ENCODE measurements around the gene SEZ6.

The SEZ6 gene

DNA sequence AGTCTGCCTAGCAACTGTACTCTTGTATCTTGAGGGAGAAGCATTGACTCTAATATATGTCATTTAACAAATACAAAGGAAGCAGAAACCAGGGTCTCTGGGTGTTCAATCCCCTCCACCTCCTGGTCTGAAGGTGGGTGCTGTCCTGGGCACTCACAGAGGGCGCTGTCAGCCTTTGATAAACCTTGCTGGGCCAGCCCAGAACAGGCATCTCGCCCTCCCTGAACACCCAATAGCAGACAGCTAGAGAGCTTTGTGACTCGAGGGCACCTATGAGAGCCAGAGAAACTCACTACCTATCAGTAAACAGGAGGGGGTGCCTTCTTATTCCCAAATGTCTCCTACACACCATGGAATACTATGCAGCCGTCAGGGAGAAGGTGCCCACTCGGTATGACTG is 30.8 kb upstream of the SEZ6 start:
- DNase-seq (ENCODE audit: low read depth): no peak
- H3K4me3 ChIP-seq (ENCODE audit: low read depth, low read length): no peak overlapping the region
- TF ChIP-seq, protein P1, sequence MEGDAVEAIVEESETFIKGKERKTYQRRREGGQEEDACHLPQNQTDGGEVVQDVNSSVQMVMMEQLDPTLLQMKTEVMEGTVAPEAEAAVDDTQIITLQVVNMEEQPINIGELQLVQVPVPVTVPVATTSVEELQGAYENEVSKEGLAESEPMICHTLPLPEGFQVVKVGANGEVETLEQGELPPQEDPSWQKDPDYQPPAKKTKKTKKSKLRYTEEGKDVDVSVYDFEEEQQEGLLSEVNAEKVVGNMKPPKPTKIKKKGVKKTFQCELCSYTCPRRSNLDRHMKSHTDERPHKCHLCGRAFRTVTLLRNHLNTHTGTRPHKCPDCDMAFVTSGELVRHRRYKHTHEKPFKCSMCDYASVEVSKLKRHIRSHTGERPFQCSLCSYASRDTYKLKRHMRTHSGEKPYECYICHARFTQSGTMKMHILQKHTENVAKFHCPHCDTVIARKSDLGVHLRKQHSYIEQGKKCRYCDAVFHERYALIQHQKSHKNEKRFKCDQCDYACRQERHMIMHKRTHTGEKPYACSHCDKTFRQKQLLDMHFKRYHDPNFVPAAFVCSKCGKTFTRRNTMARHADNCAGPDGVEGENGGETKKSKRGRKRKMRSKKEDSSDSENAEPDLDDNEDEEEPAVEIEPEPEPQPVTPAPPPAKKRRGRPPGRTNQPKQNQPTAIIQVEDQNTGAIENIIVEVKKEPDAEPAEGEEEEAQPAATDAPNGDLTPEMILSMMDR (IDR thresholded peaks at IDR 0.05; ENCODE audit: insufficient read depth, low read depth, low read length, missing control alignments): no peak

DNA sequence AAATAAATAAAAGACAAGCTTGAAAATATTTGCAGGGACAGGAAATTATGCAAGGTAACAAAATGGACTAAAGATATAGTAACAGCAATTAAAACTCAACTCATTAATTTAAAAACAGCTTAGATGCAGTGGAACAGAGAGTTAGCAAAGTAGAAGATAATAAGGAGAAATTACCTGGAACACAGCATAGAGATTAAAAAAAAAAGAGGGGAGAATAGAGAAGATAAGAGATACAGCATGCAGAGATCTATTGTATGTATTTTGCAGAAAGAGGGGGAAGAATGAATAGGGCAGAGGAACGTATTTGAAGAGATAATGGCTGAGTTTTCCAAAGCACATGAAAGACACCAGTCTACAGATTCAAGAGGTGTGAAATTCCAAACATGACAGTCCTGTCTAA is 28.7 kb upstream of the SEZ6 start:
- H3K4me3 ChIP-seq (ENCODE audit: low read depth, low read length): no peak overlapping the region
- DNase-seq (ENCODE audit: low read depth): no peak
- TF ChIP-seq, protein P1 (IDR thresholded peaks at IDR 0.05; ENCODE audit: insufficient read depth, low read depth, low read length, missing control alignments): no peak

DNA sequence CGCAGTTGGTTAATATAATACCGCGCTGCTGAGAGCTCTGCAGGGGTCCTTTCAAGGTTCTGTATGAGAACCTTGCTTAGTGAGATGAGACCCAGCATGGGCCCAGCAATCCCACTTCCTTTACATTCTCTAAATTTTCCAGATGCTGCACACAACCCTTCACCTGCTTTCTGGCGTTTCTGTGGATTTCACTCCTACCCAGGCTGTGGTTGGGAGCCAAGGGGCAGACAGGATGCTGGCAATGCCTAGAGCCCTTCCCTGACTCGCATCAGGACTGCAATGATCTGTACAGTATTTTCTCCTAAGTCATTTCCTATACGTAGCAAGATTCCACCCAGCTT is 27.0 kb upstream of the SEZ6 start:
- no peak for DNase-seq (ENCODE audit: low read depth)
- H3K4me3 ChIP-seq (ENCODE audit: low read depth, low read length): no peak overlapping the region
- TF ChIP-seq, protein P1 (IDR thresholded peaks at IDR 0.05; ENCODE audit: insufficient read depth, low read depth, low read length, missing control alignments): no peak

DNA sequence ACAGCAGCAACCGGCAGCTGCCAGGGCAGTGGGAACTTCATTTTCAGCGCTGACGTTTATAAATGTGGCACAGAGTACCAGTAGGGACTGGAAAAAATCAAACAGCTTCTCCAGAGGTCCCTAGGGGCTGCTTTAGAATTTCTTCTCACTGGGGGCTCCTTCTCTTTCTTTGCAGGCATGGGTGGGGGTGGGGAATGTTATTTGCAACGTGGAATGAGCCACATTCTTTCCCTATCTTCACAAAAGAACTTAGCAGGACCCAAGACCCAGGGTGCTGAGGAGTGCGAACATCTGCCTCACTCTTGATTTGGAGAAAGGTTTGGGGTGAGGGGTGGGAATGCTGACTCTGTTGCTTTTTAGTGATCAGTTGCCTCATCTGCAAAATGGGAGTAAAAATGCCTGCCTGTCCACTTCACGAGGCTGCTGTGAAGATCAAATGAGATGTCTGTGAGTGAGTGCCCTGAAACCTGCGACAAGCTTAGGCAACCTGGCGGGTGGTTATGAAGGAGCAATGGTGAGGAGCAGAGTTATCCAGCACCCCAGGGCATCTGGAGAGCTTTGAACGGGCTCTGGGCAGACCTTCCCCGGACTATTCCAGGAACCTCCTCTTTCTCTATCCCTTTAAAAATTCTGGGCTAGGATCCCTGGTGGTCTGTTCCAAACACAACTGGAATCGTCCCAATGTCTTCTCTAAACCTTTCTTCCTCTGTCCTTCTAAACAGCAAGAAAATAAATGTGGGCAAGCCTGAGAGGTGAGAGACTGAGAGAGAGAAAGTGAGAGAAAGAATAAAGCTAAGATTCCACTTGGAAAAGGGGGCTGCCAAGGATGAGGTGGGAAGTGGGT is 26.4 kb upstream of the SEZ6 start:
- no peak for DNase-seq (ENCODE audit: low read depth)
- H3K4me3 ChIP-seq (ENCODE audit: low read depth, low read length): no peak overlapping the region
- TF ChIP-seq, protein P1 (IDR thresholded peaks at IDR 0.05; ENCODE audit: insufficient read depth, low read depth, low read length, missing control alignments): no peak

DNA sequence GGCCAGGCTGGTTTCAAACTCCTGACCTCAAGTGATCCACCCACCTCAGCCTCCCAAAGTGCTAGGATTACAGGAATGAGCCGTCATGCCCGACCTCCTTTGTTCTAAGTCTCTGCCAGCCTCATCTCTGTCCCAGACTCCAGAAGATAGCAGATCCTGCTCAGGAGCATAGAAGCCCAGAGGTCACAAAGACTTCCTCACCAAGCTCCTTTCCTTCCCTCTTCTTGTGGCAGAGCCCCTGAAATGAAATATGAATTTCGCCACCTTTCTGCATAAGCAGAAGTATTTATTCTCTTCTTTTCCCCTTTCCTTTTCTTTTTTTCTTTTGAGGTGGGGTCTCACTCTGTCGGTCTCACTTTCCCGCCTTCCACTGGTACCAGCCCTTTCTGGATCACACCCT is 25.7 kb upstream of the SEZ6 start:
- TF ChIP-seq, protein P1 (IDR thresholded peaks at IDR 0.05; ENCODE audit: insufficient read depth, low read depth, low read length, missing control alignments): no peak
- no peak overlapping the region for H3K4me3 ChIP-seq (ENCODE audit: low read depth, low read length)
- no peak for DNase-seq (ENCODE audit: low read depth)

DNA sequence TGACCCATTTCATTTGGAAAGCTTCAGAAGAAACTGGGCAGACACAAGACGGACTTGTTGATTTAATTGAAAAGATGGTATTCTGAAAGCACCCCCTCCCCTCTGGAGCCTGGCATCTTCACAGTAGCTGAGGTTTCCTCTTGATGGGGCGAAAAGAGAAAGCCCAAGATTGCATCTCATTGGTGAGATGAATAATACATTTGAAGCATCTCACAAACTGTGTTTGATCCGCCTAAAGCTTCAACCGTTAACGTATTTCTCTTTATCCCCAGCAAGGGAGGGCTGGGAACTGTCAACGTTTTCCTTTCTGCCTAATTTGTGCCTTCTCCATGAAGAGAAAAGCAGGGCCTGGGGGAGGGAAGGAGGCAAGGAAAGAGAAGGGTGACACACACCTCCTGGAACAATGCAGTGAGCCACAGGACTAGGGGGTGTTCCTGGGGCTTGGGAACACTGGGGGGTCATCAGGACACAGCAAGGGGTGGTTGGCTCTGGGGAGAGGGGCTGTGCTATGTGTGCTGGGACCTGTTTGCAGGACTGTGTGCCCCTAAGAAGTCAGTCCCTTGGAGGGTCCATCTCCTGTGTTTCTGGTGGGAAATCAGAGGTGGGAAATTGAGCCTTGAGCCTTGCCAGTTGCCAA is 18.6 kb upstream of the SEZ6 start:
- TF ChIP-seq, protein P1 (IDR thresholded peaks at IDR 0.05; ENCODE audit: insufficient read depth, low read depth, low read length, missing control alignments): no peak
- H3K4me3 ChIP-seq (ENCODE audit: low read depth, low read length): no peak overlapping the region
- DNase-seq (ENCODE audit: low read depth): no peak
